DMS53 (cell line): ENCODE data around the gene ARSI.
"Not testable (repeated sequence)": the region's sequence is repeated elsewhere in the genome, so short reads cannot be mapped to it uniquely, and the experiment has no call there.

Experiments used
- DNase-seq: peaks from one replicate; lab custom pipeline; 2025; lab: John Stamatoyannopoulos, UW

ARSI gene

GRCh38 chr5:150265870-150266383 is 36.8 kb downstream of the ARSI start:
- no peak for DNase-seq

GRCh38 chr5:150264667-150265603 is 37.8 kb downstream of the ARSI start:
- no peak for DNase-seq

GRCh38 chr5:150263801-150264621 is 38.7 kb downstream of the ARSI start:
- DNase-seq: peak; percentile 43

GRCh38 chr5:150263375-150263775 is 39.3 kb downstream of the ARSI start:
- DNase-seq: no peak

- DNase-seq: no peak
Measured at GRCh38 chr5:150262502-150262901, 40.2 kb downstream of the ARSI start.

- peak; percentile 34 for DNase-seq
Measured at GRCh38 chr5:150261231-150261630, 41.5 kb downstream of the ARSI start.

GRCh38 chr5:150258130-150258529 is 44.6 kb downstream of the ARSI start:
- no peak for DNase-seq

GRCh38 chr5:150257424-150257823 is 45.3 kb downstream of the ARSI start:
- no peak for DNase-seq

GRCh38 chr5:150256410-150257064 is 46.2 kb downstream of the ARSI start:
- DNase-seq: peak; percentile 16

- DNase-seq: peak; percentile 70
Measured at GRCh38 chr5:150255659-150256409, 46.9 kb downstream of the ARSI start.

- DNase-seq: no peak
Measured at GRCh38 chr5:150254774-150255173, 47.9 kb downstream of the ARSI start.

- DNase-seq: no peak
Measured at GRCh38 chr5:150254363-150254762, 48.3 kb downstream of the ARSI start.

- DNase-seq: no peak
Measured at GRCh38 chr5:150253416-150254208, 49.1 kb downstream of the ARSI start.

GRCh38 chr5:150252489-150252888 is 50.2 kb downstream of the ARSI start:
- DNase-seq: no peak

- no peak for DNase-seq
Measured at GRCh38 chr5:150251504-150251903, 51.2 kb downstream of the ARSI start.

- no peak for DNase-seq
Measured at GRCh38 chr5:150249744-150250143, 53.0 kb downstream of the ARSI start.

- no peak for DNase-seq
Measured at GRCh38 chr5:150248946-150249345, 53.8 kb downstream of the ARSI start.

GRCh38 chr5:150248493-150248892 is 54.2 kb downstream of the ARSI start:
- DNase-seq: not testable (repeated sequence)

- DNase-seq: no peak
Measured at GRCh38 chr5:150247726-150248125, 55.0 kb downstream of the ARSI start.

GRCh38 chr5:150246835-150247234 is 55.9 kb downstream of the ARSI start:
- DNase-seq: no peak

- no peak for DNase-seq
Measured at GRCh38 chr5:150246429-150246828, 56.3 kb downstream of the ARSI start.
